Neural cell (in vitro differentiated cells): ENCODE data around the gene PNPLA7. TPM values are rescaled to one million over a fixed set of nuclear protein-coding genes. Genes with fewer than 3 reads are reported as not detected.
"Not testable (repeated sequence)": the region's sequence is repeated elsewhere in the genome, so short reads cannot be mapped to it uniquely, and the experiment has no call there.

ENCODE experiments used
- H2AFZ ChIP-seq: fragments of 200-600, 300-800 bp; sonication (generic), shearing (Covaris generic); 2 replicates; pipeline ENCODE4 v1.6.0; 2014; ENCODE audit warnings: low read depth, mild to moderate bottlenecking, antibody characterized with exemption, low read length, moderate library complexity
- H3F3A ChIP-seq: fragments of 200-600 bp; shearing (Covaris generic); 2 replicates; pipeline ENCODE4 v1.6.1; 2016; ENCODE audit warnings: mild to moderate bottlenecking, moderate library complexity, mixed read lengths, antibody characterized with exemption, low read length; ENCODE audit not compliant: insufficient read depth, poor library complexity, severe bottlenecking
- H3K27ac ChIP-seq: fragments of 200-600, 300-800 bp; sonication (generic), shearing (Covaris generic); 2 replicates; pipeline ENCODE4 v1.5.1; 2014; ENCODE audit warnings: mild to moderate bottlenecking, low read length, moderate library complexity
- H3K27me3 ChIP-seq: fragments of 300-800, 200-600 bp; sonication (generic), shearing (Covaris generic); 2 replicates; pipeline ENCODE4 v1.6.0; 2014; ENCODE audit warnings: mild to moderate bottlenecking, low read depth, low read length, moderate library complexity; ENCODE audit not compliant: insufficient read depth
- H3K36me3 ChIP-seq: fragments of 300-800, 200-600 bp; sonication (generic), shearing (Covaris generic); 2 replicates; pipeline ENCODE4 v1.5.1; 2014; ENCODE audit warnings: mild to moderate bottlenecking, antibody characterized with exemption, low read length, moderate library complexity; ENCODE audit not compliant: insufficient read depth
- H3K4me2 ChIP-seq: fragments of 300-800, 200-600 bp; sonication (generic), shearing (Covaris generic); 2 replicates; pipeline ENCODE4 v1.6.0; 2014; ENCODE audit warnings: mild to moderate bottlenecking, low read length
- H3K4me3 ChIP-seq: fragments of 300-800, 200-600 bp; sonication (generic), shearing (Covaris generic); 2 replicates; pipeline ENCODE4 v1.5.1; 2014; ENCODE audit warnings: mild to moderate bottlenecking, low read length, moderate library complexity
- H3K79me2 ChIP-seq: fragments of 200-600 bp; shearing (Covaris generic); replicated peaks from 2 replicates; pipeline ENCODE4 v1.6.0; 2014; ENCODE audit warnings: mild to moderate bottlenecking, low read length, moderate library complexity; ENCODE audit not compliant: insufficient read depth
- H3K9ac ChIP-seq: fragments of 300-800, 200-600 bp; sonication (generic), shearing (Covaris generic); 2 replicates; pipeline ENCODE4 v1.6.1; 2016; ENCODE audit warnings: mild to moderate bottlenecking, low read length, mixed read lengths
- H3K9me2 ChIP-seq: fragments of 200-600 bp; shearing (Covaris generic); 2 replicates; pipeline ENCODE4 v1.6.1; 2016; ENCODE audit warnings: mild to moderate bottlenecking, low read length, mixed read lengths; ENCODE audit not compliant: insufficient read depth
- H3K9me3 ChIP-seq: fragments of 200-600, 300-800 bp; sonication (generic), shearing (Covaris generic); 2 replicates; pipeline ENCODE4 v1.6.1; 2016; ENCODE audit warnings: mild to moderate bottlenecking, mixed run types, low read length, moderate library complexity, mixed read lengths
- H4K20me1 ChIP-seq: fragments of 200-600 bp; shearing (Covaris generic); 2 replicates; pipeline ENCODE4 v1.6.1; 2016; ENCODE audit warnings: mild to moderate bottlenecking, mixed run types; ENCODE audit not compliant: insufficient read depth
- EP300 ChIP-seq: fragments of 450-650 bp; conservative IDR thresholded peaks from 2 replicates; pipeline ENCODE4 v1.6.1; 2014; ENCODE audit warnings: antibody characterized with exemption, mild to moderate bottlenecking, moderate library complexity; ENCODE audit not compliant: poor library complexity, severe bottlenecking
- EZH2 ChIP-seq: fragments of 200-600, 300-800 bp; shearing (Covaris generic), sonication (generic); IDR thresholded peaks from 2 replicates; pipeline ENCODE4 v1.6.1; 2014; ENCODE audit warnings: antibody characterized with exemption, low read length, borderline replicate concordance, mild to moderate bottlenecking; ENCODE audit not compliant: insufficient read depth, poor library complexity, severe bottlenecking
- MXI1 ChIP-seq: fragments of 450-650 bp; conservative IDR thresholded peaks from 2 replicates; pipeline ENCODE4 v1.6.1; 2014; ENCODE audit warnings: antibody characterized with exemption, mild to moderate bottlenecking; ENCODE audit not compliant: poor library complexity, severe bottlenecking
- POLR2AphosphoS5 ChIP-seq: IDR thresholded peaks from 2 replicates; pipeline ENCODE4 v1.6.1; 2012
- RAD21 ChIP-seq: fragments of 450-650 bp; conservative IDR thresholded peaks from 2 replicates; pipeline ENCODE4 v1.6.1; 2014; ENCODE audit warnings: antibody characterized with exemption, mild to moderate bottlenecking, moderate library complexity
- SMC3 ChIP-seq: fragments of 450-650 bp; conservative IDR thresholded peaks from 2 replicates; pipeline ENCODE4 v1.6.1; 2014; ENCODE audit warnings: antibody characterized with exemption, mild to moderate bottlenecking, moderate library complexity; ENCODE audit not compliant: poor library complexity
- TAF1 ChIP-seq: IDR thresholded peaks from 2 replicates; pipeline ENCODE4 v1.6.1; 2012; ENCODE audit warnings: low read depth
- polyA plus RNA-seq: library from polyadenylated mRNA; depleted of rRNA; stranded (reverse); fragments of >200 nt; gene quantifications from 2 replicates; pipeline ENCODE4 v1.2.3, GENCODE V29; 2014
- TF ChIP-seq, protein P1 (sequence below): IDR thresholded peaks from 2 replicates; pipeline ENCODE4 v1.6.1; 2012; ENCODE audit warnings: borderline replicate concordance
- TF ChIP-seq, protein P2 (sequence below): fragments of 450-650 bp; IDR thresholded peaks from 2 replicates; pipeline ENCODE4 v1.5.1; 2014; ENCODE audit warnings: antibody characterized with exemption, mild to moderate bottlenecking, moderate library complexity; ENCODE audit not compliant: poor library complexity, severe bottlenecking

PNPLA7 gene
- polyA plus RNA-seq, 1 donor from 2014 or later: 0.72 TPM

- Histone ChIP-seq H3K36me3 (no peaks in the 10 kb centered on the region), H2AFZ (no peak overlapping the region), H3K9me2 (no peaks in the 10 kb centered on the region), H3K4me3 (peak overlapping the region; percentile 86), H3K4me2 (peak overlapping the region; percentile 67), H4K20me1 (no peaks in the 10 kb centered on the region), H3K9ac (peak overlapping the region; percentile 66), H3K9me3 (no peaks in the 10 kb centered on the region), H3K79me2 (no peaks in the 10 kb centered on the region), H3K27ac (peak overlapping the region; percentile 31), H3K27me3 (no peaks in the 10 kb centered on the region), H3F3A (no peaks in the 10 kb centered on the region)
- peak; percentile 28 for TF ChIP-seq MXI1
- TF ChIP-seq, protein P1, sequence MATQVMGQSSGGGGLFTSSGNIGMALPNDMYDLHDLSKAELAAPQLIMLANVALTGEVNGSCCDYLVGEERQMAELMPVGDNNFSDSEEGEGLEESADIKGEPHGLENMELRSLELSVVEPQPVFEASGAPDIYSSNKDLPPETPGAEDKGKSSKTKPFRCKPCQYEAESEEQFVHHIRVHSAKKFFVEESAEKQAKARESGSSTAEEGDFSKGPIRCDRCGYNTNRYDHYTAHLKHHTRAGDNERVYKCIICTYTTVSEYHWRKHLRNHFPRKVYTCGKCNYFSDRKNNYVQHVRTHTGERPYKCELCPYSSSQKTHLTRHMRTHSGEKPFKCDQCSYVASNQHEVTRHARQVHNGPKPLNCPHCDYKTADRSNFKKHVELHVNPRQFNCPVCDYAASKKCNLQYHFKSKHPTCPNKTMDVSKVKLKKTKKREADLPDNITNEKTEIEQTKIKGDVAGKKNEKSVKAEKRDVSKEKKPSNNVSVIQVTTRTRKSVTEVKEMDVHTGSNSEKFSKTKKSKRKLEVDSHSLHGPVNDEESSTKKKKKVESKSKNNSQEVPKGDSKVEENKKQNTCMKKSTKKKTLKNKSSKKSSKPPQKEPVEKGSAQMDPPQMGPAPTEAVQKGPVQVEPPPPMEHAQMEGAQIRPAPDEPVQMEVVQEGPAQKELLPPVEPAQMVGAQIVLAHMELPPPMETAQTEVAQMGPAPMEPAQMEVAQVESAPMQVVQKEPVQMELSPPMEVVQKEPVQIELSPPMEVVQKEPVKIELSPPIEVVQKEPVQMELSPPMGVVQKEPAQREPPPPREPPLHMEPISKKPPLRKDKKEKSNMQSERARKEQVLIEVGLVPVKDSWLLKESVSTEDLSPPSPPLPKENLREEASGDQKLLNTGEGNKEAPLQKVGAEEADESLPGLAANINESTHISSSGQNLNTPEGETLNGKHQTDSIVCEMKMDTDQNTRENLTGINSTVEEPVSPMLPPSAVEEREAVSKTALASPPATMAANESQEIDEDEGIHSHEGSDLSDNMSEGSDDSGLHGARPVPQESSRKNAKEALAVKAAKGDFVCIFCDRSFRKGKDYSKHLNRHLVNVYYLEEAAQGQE: no peak
Measured at GRCh38 chr9:137552022-137552768, 2.0 kb upstream of the PNPLA7 start.

DNA sequence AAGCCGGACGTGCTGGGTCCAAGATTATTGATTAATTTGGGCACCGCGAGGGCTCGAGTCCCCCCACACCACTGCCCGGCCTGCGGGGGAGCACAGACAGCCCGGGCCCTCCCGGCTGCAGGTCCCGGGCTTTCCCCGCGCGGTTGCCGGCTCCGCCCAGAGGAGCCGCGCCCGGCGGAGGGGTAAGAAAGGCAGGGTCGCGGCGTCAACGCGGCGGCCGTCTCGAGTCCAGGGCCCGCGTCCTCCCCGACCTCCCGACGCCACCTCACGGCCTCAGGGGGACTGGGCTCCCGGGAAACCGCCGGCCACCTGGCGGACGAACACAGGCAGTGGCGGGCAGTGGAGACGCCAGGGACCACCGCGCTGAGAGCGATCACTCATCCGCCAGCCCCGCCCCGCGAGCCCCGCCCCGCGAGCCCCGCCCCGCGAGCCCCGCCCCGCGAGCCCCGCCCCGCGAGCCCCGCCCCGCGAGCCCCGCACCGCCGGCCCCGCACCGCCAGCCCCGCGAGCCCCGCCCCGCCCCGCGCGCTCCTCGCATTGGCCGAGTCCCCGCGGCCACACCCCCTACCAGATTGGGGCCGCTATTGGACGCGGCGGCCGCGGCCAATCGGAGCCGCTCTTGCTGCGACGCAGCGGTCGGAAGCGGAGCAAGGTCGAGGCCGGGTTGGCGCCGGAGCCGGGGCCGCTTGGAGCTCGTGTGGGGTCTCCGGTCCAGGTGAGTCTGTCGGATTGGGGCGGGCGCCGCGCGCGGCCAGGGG is 1.2 kb upstream of the PNPLA7 start, which contains the start of gene MRPL41:
Gene MRPL41 (plus strand): TSS at position 616 of the 758 bp plus-strand sequence. CDS start 203 bp downstream, outside the sequence.
- H3K9me3 ChIP-seq: no peaks in the 10 kb centered on the region
- H3K4me2 ChIP-seq: peak within 1 kb of the TSS; percentile 67
- no peaks in the 10 kb centered on the region for H4K20me1 ChIP-seq
- H3K36me3 ChIP-seq: no peaks in the 10 kb centered on the region
- TF ChIP-seq, protein P2, sequence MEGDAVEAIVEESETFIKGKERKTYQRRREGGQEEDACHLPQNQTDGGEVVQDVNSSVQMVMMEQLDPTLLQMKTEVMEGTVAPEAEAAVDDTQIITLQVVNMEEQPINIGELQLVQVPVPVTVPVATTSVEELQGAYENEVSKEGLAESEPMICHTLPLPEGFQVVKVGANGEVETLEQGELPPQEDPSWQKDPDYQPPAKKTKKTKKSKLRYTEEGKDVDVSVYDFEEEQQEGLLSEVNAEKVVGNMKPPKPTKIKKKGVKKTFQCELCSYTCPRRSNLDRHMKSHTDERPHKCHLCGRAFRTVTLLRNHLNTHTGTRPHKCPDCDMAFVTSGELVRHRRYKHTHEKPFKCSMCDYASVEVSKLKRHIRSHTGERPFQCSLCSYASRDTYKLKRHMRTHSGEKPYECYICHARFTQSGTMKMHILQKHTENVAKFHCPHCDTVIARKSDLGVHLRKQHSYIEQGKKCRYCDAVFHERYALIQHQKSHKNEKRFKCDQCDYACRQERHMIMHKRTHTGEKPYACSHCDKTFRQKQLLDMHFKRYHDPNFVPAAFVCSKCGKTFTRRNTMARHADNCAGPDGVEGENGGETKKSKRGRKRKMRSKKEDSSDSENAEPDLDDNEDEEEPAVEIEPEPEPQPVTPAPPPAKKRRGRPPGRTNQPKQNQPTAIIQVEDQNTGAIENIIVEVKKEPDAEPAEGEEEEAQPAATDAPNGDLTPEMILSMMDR: peak; percentile 73
- TF ChIP-seq TAF1 (no peak), EP300 (no peak), POLR2AphosphoS5 (peak; percentile 76), RAD21 (peak; percentile 44), EZH2 (no peak), MXI1 (peak; percentile 56), SMC3 (peak; percentile 56)
- TF ChIP-seq, protein P1: peak; percentile 41
- peak within 1 kb of the TSS; percentile 86 for H3K4me3 ChIP-seq
- H3K27me3 ChIP-seq: no peaks in the 10 kb centered on the region
- no peaks in the 10 kb centered on the region for H3F3A ChIP-seq
- no peaks in the 10 kb centered on the region for H3K9me2 ChIP-seq
- peak within 1 kb of the TSS; percentile 73 for H3K9ac ChIP-seq
- H3K79me2 ChIP-seq: no peaks in the 10 kb centered on the region
- H2AFZ ChIP-seq: no peak within 1 kb of the TSS
- H3K27ac ChIP-seq: peak within 1 kb of the TSS; percentile 49

- not testable (repeated sequence) for H2AFZ ChIP-seq, H3K79me2 ChIP-seq, H3K4me2 ChIP-seq, H3K9me2 ChIP-seq, H3K27me3 ChIP-seq, H4K20me1 ChIP-seq, H3K9me3 ChIP-seq, H3F3A ChIP-seq, H3K36me3 ChIP-seq
- Histone ChIP-seq H3K4me3 (peak overlapping the region; percentile 81), H3K9ac (peak overlapping the region; percentile 73), H3K27ac (peak overlapping the region; percentile 49)
Measured at GRCh38 chr9:137550958-137551263, 709 bp upstream of the PNPLA7 start.
